HL-60/S4 treated with phorbol 12-myristate 13-acetate at 8.2 ng/mL for 4 days and 3 days (cell line): ENCODE measurements around the gene PRODH.
"Not testable (repeated sequence)": the region's sequence is repeated elsewhere in the genome, so short reads cannot be mapped to it uniquely, and the experiment has no call there.

ENCODE experiments used
- in situ Hi-C: fragments of 300-500 bp; cut with MboI; formaldehyde crosslinking; loops from 2 replicates; pipeline ENCODE4 v1.15.0; 2022; ENCODE audit warnings: low sequenced_read_pairs

The PRODH gene

GRCh38 chr22:18968011-18968749 is 32.1 kb upstream of the PRODH start:
- in situ Hi-C loops = no loop called here

GRCh38 chr22:18967391-18968010 is 31.4 kb upstream of the PRODH start:
- in situ Hi-C loops = not testable (repeated sequence)

- in situ Hi-C loops = no loop called here
Observed at GRCh38 chr22:18966748-18967147, 30.7 kb upstream of the PRODH start.

- in situ Hi-C loops = no loop called here
Observed at GRCh38 chr22:18965526-18966421, 29.7 kb upstream of the PRODH start.

- in situ Hi-C loops = not testable (repeated sequence)
Observed at GRCh38 chr22:18964501-18965265, 28.6 kb upstream of the PRODH start.

GRCh38 chr22:18964051-18964450 is 28.0 kb upstream of the PRODH start:
- in situ Hi-C loops = not testable (repeated sequence)

GRCh38 chr22:18962308-18962635 is 26.2 kb upstream of the PRODH start:
- in situ Hi-C loops = no loop called here

GRCh38 chr22:18961632-18962307 is 25.7 kb upstream of the PRODH start:
- in situ Hi-C loops = not testable (repeated sequence)

GRCh38 chr22:18961201-18961600 is 25.1 kb upstream of the PRODH start:
- in situ Hi-C loops = not testable (repeated sequence)

GRCh38 chr22:18960166-18960820 is 24.2 kb upstream of the PRODH start:
- in situ Hi-C loops = not testable (repeated sequence)

- in situ Hi-C loops = not testable (repeated sequence)
Observed at GRCh38 chr22:18959741-18960140, 23.6 kb upstream of the PRODH start.

GRCh38 chr22:18959266-18959665 is 23.2 kb upstream of the PRODH start:
- in situ Hi-C loops = not testable (repeated sequence)

- in situ Hi-C loops = not testable (repeated sequence)
Observed at GRCh38 chr22:18958738-18959137, 22.6 kb upstream of the PRODH start.

- in situ Hi-C loops = not testable (repeated sequence)
Observed at GRCh38 chr22:18958321-18958705, 22.2 kb upstream of the PRODH start.

- in situ Hi-C loops = not testable (repeated sequence)
Observed at GRCh38 chr22:18957621-18958320, 21.7 kb upstream of the PRODH start.

GRCh38 chr22:18956956-18957355 is 20.9 kb upstream of the PRODH start:
- in situ Hi-C loops = not testable (repeated sequence)

- in situ Hi-C loops = not testable (repeated sequence)
Observed at GRCh38 chr22:18956121-18956895, 20.2 kb upstream of the PRODH start.

- in situ Hi-C loops = no loop called here
Observed at GRCh38 chr22:18955696-18956095, 19.6 kb upstream of the PRODH start.
